Stomach (tissue), 9 donors: ENCODE measurements around the gene RD3L. TPM values are rescaled to one million over a fixed set of nuclear protein-coding genes. Genes with fewer than 3 reads are reported as not detected.

Experiments
- DNase-seq, 2 donors: peaks; one replicate each; pipeline versions ENCODE4 v3.0.0 to v3.0.0-alpha.2; 2013 to 2019
- H3K27ac ChIP-seq, 5 donors: fragments of 200-600 bp in 4 of 5; sonication (generic) in 4 of 5; one replicate each; pipeline ENCODE4 v1.5.1; 2013 to 2019; ENCODE audit warnings: mild to moderate bottlenecking in 1 of 5, moderate library complexity in 1 of 5
- H3K27me3 ChIP-seq, 3 donors: fragments of 200-600 bp; sonication (generic); one replicate each; pipeline ENCODE4 v1.5.1; 2017 to 2019; ENCODE audit warnings: mixed run types in 1 of 3
- H3K36me3 ChIP-seq, 4 donors: fragments of 200-600 bp; sonication (generic); 1 replicate in 3 of 4; 2 replicates in 1 of 4; pipeline ENCODE4 v1.5.1; 2016 to 2019
- H3K4me1 ChIP-seq, 4 donors: fragments of 200-600 bp; sonication (generic); one replicate each; pipeline ENCODE4 v1.5.1; 2016 to 2019
- H3K4me3 ChIP-seq, 4 donors: fragments of 200-600 bp; sonication (generic) in 3 of 4; one replicate each; pipeline ENCODE4 v1.5.1; 2016 to 2019; ENCODE audit warnings: mild to moderate bottlenecking in 1 of 4
- H3K9me3 ChIP-seq, 4 donors: fragments of 200-600 bp; sonication (generic); one replicate each; pipeline ENCODE4 v1.5.1; 2016 to 2019
- EP300 ChIP-seq: sonication (generic); formaldehyde crosslinking; IDR thresholded peaks from one replicate; pipeline ENCODE4 v1.6.1; 2017; ENCODE audit warnings: antibody characterized with exemption
- POLR2A ChIP-seq, 4 donors: fragments of 450-650 bp; IDR thresholded peaks; one replicate each; pipeline ENCODE4 v1.6.1; 2016; ENCODE audit warnings: antibody characterized with exemption in 4 of 4, control low read depth in 2 of 4, mild to moderate bottlenecking in 1 of 4, moderate library complexity in 1 of 4
- POLR2AphosphoS5 ChIP-seq, 3 donors: sonication (generic); formaldehyde crosslinking; IDR thresholded peaks; one replicate each; pipeline ENCODE4 v1.6.1; 2016; ENCODE audit warnings: antibody characterized with exemption in 3 of 3
- WGBS, 5 donors: extraction: QIAGEN DNeasy Blood & Tissue Kit in 3 of 5; methylation state at CpG; one replicate each; pipeline versions ENCODE4 v1.1.5 to v1.1.7; 2013 to 2018; 5-methylcytosine and 5-hydroxymethylcytosine counted together
- intact Hi-C: fragments of 100-400 bp; cut with DNase I; formaldehyde crosslinking; loops from one replicate; pipeline ENCODE4 v1.15.1; 2023; ENCODE audit warnings: low total_unique reads
- polyA plus RNA-seq, 3 donors: library from polyadenylated mRNA; stranded (reverse); fragments of 200-250 nt; gene quantifications; one replicate each; pipeline ENCODE4 v1.2.3, GENCODE V29; 2013
- total RNA-seq, 5 donors: library from RNA; depleted of rRNA; stranded (reverse); fragments of >200 nt; gene quantifications; one replicate each; pipeline versions ENCODE4 v1.1.0 to v1.2.3, GENCODE V29; 2014 to 2016
- TF ChIP-seq, protein P1 (sequence below), 7 experiments: fragments of 450-650 bp in 4 of 7; fragments of 200-600 bp in 3 of 7; sonication (generic) in 3 of 7; IDR thresholded peaks; one replicate each; pipeline ENCODE4 v1.5.1; 2016 to 2019; ENCODE audit warnings: antibody characterized with exemption in 7 of 7, control low read depth in 2 of 7, mild to moderate bottlenecking in 1 of 7
- donor health status: healthy with polysubstance abuse.
- donor health status: Bipolar disorder and iron deficiency.
- donor health status: healthy.

The RD3L gene
- total and polyA plus RNA-seq, 8 donors = not detected

DNA sequence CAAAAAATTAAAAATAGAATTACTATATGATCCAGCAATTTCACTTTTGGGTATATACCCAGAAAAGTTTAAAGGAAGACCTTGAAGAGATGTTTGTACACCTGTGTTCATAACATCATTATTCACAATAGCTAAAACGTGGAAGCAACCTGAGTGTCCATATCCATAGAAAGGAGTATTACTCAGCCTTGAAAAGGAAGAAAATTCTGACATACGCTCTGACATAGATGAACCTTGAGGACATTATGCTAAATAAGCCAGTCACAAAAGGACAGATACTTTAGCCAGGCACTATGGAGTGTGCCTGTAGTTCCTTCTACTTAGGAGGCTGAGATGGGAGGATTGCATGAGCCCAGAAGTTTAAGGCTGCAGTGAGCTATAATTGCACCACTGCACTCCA is 6.1 kb upstream of the RD3L start:
- H3K4me1 ChIP-seq = no peaks in the 10 kb centered on the region
- DNase-seq = no peak
- no peak for TF ChIP-seq EP300
- TF ChIP-seq POLR2A (IDR thresholded peaks at IDR 0.05) = no peak
- TF ChIP-seq, protein P1, sequence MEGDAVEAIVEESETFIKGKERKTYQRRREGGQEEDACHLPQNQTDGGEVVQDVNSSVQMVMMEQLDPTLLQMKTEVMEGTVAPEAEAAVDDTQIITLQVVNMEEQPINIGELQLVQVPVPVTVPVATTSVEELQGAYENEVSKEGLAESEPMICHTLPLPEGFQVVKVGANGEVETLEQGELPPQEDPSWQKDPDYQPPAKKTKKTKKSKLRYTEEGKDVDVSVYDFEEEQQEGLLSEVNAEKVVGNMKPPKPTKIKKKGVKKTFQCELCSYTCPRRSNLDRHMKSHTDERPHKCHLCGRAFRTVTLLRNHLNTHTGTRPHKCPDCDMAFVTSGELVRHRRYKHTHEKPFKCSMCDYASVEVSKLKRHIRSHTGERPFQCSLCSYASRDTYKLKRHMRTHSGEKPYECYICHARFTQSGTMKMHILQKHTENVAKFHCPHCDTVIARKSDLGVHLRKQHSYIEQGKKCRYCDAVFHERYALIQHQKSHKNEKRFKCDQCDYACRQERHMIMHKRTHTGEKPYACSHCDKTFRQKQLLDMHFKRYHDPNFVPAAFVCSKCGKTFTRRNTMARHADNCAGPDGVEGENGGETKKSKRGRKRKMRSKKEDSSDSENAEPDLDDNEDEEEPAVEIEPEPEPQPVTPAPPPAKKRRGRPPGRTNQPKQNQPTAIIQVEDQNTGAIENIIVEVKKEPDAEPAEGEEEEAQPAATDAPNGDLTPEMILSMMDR (IDR thresholded peaks at IDR 0.05) = no peak
- no peak for TF ChIP-seq POLR2AphosphoS5 (IDR thresholded peaks at IDR 0.05)
- peaks cover 0 to 28% (median 6%) of the 10 kb centered on the region in 3 donors for H3K27me3 ChIP-seq
- H3K4me3 ChIP-seq = no peak overlapping the region
- H3K27ac ChIP-seq = no peak overlapping the region
- WGBS, 5 donors = 78 to 83% (median 79%) methylated on average over 2 of the region's 2 CpGs
- peaks cover 0 to 8% (median 4%) of the 10 kb centered on the region in 4 donors for H3K9me3 ChIP-seq
- no peaks in the 10 kb centered on the region for H3K36me3 ChIP-seq
- intact Hi-C loops = no loop called here

DNA sequence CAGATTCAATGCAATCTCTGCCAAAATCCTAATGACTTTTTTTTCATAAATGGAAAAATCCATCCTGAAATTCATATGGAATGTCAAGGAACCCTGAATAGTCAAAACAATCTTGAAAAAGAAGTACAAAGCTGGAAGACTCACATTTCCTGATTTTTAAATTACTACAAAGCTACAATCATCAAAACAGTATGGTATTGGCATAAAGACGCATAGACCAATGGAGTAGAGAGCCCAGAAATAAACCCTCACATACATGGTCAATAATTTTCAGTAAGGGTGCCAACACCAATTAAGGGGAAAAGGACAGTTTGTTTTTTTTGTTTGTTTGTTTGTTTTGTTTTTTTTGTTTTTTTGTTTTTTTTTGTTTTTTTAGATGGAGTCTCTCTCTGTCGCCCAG is 4.6 kb upstream of the RD3L start:
- H3K9me3 ChIP-seq = peaks cover 0 to 8% (median 4%) of the 10 kb centered on the region in 4 donors
- WGBS, 5 donors = 88 to 100% (median 97%) methylated on average over 2 of the region's 2 CpGs
- no peak overlapping the region for H3K27ac ChIP-seq
- no peak for DNase-seq
- TF ChIP-seq EP300 (no peak), POLR2A (IDR thresholded peaks at IDR 0.05) (no peak), POLR2AphosphoS5 (IDR thresholded peaks at IDR 0.05) (no peak)
- TF ChIP-seq, protein P1 (IDR thresholded peaks at IDR 0.05) = no peak
- no peaks in the 10 kb centered on the region for H3K4me1 ChIP-seq
- H3K27me3 ChIP-seq = peaks cover 0 to 29% (median 6%) of the 10 kb centered on the region in 3 donors
- intact Hi-C loops = no loop called here
- no peaks in the 10 kb centered on the region for H3K36me3 ChIP-seq
- no peak overlapping the region for H3K4me3 ChIP-seq

DNA sequence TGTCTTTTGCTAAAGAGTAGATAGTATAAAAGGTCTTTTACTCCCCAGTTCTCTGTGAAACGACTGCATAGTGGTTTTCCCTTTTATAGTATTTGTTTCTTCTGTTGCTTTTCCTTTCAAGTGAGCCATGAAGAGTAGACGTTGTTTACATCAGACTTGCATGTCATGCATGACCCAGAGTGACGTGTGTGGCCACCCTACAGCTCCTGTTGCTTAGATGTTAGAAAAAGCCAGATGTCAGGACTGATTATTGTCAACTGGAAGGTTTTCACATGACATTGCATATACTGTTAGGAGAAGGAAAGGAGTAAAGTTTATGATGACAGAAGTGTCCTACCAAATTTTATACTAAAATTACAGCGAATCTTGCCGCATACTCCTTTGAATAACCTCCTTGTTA is 1.3 kb upstream of the RD3L start:
- peak in 1 of 2 donors; percentile 27 for DNase-seq
- no peak for TF ChIP-seq POLR2AphosphoS5 (IDR thresholded peaks at IDR 0.05)
- TF ChIP-seq, protein P1 (IDR thresholded peaks at IDR 0.05) = no peak
- TF ChIP-seq POLR2A (IDR thresholded peaks at IDR 0.05) = no peak

DNA sequence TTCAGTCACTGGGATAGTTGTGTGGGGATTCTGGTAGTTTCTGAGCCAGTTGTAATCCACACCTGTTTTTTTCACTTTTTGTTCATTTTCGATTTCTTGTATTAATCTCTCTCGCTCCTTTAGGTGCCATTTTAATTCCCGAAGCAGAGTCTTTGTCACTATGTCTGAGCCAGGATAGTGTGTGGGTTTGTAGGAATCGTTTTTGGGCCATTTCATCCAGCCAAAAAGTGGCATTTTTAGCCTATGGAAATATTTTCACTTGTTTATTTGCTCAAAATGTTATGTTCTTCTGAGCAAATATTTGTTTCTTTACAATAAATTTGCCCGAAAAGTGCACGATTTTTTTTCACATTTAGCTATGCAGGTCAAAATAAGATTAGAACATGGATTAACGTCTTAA is 867 bp downstream of the RD3L start:
- Histone ChIP-seq H3K9me3 (no peaks in the 10 kb centered on the region), H3K27ac (no peak overlapping the region), H3K27me3 (peaks cover 0 to 30% (median 3%) of the 10 kb centered on the region in 3 donors), H3K36me3 (no peaks in the 10 kb centered on the region), H3K4me1 (no peaks in the 10 kb centered on the region), H3K4me3 (no peak overlapping the region)
- 60 to 63% (median 62%) methylated on average over 7 of the region's 7 CpGs for WGBS, 5 donors
- no peak for DNase-seq
- TF ChIP-seq EP300 = no peak
- no peak for TF ChIP-seq POLR2A (IDR thresholded peaks at IDR 0.05)
- TF ChIP-seq POLR2AphosphoS5 (IDR thresholded peaks at IDR 0.05) = no peak
- TF ChIP-seq, protein P1 (IDR thresholded peaks at IDR 0.05) = no peak
- intact Hi-C loops = no loop called here

More for the DNA sequence above, 1.3 kb upstream of the RD3L start:
- no peaks in the 10 kb centered on the region for H3K36me3 ChIP-seq
- peaks cover 0 to 8% (median 4%) of the 10 kb centered on the region in 4 donors for H3K9me3 ChIP-seq
- H3K4me3 ChIP-seq = no peak overlapping the region
- 61 to 66% (median 64%) methylated on average over 5 of the region's 5 CpGs for WGBS, 5 donors
- intact Hi-C loops = no loop called here
- peaks cover 0 to 42% (median 6%) of the 10 kb centered on the region in 3 donors for H3K27me3 ChIP-seq
- no peak overlapping the region for H3K27ac ChIP-seq
- no peaks in the 10 kb centered on the region for H3K4me1 ChIP-seq
